Measurements from ENCODE around the gene KNDC1.
"Not testable (repeated sequence)": the region's sequence is repeated elsewhere in the genome, so short reads cannot be mapped to it uniquely, and the experiment has no call there.

The KNDC1 gene

GRCh38 chr10:133141144-133141957 lies 18.7 kb upstream of the KNDC1 start:
- no peak for DNase-seq

GRCh38 chr10:133141958-133142340 lies 18.1 kb upstream of the KNDC1 start:
- DNase-seq: no peak

DNA sequence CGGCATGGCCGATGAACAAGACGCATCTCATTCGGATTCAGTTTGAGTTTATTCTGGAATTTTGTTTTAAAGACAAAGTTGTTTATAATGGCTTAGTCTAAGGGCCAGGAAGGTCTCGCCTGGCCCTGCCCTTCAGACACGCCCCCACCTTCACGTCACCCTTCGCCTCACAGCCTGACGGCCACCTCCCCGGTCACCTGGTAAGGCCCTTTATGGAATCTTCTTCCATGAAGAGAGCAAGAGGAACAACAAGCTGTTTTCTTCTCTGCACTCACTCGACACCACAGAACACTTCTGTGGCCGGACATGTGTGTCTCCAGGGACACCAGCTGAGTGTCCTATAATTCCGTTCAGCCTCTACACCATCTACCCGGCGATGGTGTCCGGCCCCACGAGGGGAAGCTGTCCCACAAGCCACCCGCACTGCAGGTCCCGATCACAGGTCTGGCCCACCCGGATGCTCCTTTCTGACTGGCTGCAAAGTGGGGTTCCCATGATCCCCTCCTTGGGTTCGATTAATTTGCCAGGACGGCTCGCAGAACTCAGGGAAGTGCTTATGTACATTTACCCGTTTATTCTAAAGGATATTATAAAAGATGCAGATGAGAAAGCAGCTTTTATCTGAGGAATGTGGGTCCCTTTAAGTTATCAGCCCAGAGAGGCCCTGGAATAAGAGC lies 17.4 kb upstream of the KNDC1 start:
- no peak for DNase-seq

DNA sequence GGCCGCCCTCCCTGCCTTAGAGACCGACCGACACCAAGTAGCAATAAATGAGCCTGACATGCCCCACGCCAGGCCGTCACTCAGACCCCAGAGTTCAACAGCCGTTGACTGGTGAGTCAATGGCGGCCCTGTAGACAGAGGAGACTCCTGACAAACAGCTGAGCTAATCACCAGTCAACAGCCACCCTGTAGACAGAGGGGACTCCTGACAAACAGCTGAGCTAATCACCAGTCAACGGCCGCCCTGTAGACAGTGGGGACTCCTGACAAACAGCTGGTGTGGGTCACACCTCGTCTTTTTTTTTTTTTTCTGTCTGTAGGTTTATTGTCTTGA lies 16.9 kb upstream of the KNDC1 start:
- no peak for DNase-seq

- DNase-seq: no peak
Observed at GRCh38 chr10:133143546-133143945, 16.5 kb upstream of the KNDC1 start.

DNA sequence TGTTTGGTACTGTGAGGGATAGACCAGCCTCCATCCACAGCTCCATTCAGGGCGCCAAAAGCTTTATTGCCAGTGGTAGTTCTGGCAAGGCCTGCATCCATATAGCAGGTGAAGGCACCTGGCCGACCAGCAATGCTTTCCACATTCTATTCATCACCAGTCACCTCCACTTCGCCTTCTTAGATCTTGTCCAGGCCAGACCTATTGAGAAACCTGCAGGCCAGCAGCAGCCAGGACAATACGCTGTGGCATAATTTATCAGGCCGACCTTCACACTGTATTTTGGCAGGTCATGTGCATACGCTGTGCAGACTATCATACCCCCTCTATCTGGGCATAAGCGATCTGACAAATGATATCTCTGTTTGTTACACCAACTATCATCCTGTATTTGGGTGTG lies 15.2 kb upstream of the KNDC1 start:
- no peak for DNase-seq

- DNase-seq: no peak
Observed at GRCh38 chr10:133150226-133150625, 9.8 kb upstream of the KNDC1 start.

- DNase-seq: no peak
Observed at GRCh38 chr10:133150656-133151055, 9.4 kb upstream of the KNDC1 start.

DNA sequence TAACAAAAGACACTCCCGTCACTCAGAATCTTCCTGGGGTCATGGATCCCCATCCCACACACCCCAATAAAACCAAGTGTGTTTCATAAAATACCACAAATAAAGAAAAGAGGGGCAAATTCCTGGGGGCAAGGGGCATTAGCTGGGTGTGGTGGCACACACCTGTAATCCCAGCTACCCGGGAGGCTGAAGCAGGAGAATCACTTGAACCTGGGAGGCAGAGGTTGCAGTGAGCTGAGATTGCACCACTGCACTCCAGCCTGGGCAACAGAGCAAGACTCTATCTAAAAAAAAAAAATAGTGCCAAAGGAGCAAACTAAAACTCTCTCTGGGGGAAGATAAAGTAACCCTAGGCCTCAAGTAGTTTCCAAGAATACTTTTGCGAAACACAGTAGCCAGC lies 8.9 kb upstream of the KNDC1 start:
- not testable (repeated sequence) for DNase-seq

DNA sequence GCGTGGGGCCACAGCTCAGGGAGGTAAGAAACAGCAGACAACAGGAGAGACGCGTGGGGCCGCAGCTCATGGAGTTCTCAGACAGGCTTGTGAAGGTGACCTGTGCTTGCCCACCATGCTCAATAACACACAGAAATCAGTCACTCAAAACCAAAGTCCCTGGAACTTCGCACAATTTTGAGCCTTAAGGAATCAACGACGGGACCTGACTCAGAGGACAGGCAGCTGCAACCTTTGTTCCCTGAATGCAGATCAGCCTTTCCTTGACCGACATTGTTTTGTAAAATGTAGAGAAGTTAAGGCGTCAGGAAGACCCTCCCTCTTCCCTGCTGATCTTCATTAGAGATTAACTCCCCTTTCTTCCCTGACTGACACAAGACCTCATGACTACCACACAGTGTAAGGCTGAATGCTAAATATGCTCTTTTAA lies 8.5 kb upstream of the KNDC1 start:
- no peak for DNase-seq

- DNase-seq: no peak
Observed at GRCh38 chr10:133154411-133154810, 5.6 kb upstream of the KNDC1 start.

- DNase-seq: no peak
Observed at GRCh38 chr10:133154996-133155778, 4.8 kb upstream of the KNDC1 start.

- DNase-seq: no peak
Observed at GRCh38 chr10:133156674-133157579, 3.1 kb upstream of the KNDC1 start.

- DNase-seq: no peak
Observed at GRCh38 chr10:133157662-133158436, 2.2 kb upstream of the KNDC1 start.

DNA sequence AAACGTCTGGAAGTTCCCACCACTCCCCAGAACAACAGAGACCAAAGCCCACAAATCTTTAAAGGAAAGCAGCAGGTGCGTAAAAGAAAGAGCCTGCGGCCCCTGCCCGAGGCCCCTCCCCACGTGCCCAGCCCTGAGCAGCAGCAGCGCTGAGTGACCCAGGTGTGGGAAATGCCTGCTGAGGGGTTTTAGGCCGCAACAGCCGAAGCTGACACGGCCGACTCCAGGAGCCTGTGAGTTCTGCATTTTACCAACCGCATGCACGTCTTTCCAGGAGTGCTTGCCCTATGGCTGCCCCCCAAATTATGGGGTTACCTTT lies 1.6 kb upstream of the KNDC1 start:
- no peak for DNase-seq

DNA sequence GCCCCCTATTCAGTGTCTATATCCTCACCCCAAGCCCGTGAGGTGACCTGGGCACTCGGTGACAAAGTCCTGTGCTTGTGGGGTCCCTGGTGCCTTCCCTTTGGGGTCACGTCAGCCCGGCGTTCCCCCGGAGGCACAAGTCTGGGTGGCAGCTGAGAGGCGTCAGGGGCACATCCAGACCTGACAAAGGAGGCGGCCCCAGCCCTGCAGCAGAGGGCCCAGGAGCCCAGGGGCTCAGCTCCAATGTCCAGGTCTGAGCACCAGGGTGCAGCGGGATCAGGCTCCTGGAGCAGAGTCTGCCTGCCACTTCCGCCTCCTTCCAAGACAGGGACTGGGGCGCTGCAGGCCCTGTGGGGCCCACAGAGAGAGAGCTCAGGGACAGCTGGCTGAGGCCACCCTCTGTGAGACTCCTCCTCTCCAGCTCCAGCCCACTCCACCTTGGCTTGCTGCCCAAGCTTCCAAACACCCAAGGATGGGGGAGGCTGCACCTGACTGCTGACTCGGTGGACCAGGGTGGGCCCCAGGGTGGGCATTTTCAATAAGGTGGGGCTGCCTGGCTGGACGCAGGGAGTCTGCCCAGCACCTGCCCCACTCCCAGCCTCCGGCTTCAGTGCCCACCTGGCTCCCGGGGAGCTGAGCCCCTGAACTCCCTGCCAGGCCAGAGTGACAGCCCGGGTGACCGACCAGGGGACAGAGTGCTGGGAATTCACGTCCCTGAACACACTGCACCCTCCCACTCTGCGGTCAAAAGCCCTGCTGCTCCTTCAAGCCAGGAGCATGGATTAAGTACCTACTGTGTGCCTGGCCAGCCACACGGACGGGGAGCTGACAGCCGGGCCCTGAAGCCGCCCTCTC lies 1.0 kb upstream of the KNDC1 start:
- DNase-seq: no peak

DNA sequence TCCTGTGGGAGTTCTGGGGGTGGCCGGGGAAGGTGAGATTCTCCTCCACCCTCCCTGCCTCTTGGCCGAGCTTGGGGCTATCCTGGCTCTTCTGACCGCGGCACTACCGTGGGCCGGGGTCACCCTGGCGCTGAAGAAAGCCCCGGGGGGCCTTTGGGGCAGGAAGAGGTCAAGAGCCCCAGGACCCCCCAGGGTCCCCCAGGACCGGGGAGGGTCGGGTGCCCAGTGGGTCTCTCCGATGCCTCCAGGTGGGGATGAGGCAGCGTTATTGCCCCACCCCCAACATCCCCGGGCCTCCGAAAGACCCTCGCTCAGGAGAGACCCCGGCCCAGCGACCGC lies 439 bp upstream of the KNDC1 start:
- no peak for DNase-seq

- no peak for DNase-seq
Observed at GRCh38 chr10:133160826-133161471, 930 bp downstream of the KNDC1 start.

DNA sequence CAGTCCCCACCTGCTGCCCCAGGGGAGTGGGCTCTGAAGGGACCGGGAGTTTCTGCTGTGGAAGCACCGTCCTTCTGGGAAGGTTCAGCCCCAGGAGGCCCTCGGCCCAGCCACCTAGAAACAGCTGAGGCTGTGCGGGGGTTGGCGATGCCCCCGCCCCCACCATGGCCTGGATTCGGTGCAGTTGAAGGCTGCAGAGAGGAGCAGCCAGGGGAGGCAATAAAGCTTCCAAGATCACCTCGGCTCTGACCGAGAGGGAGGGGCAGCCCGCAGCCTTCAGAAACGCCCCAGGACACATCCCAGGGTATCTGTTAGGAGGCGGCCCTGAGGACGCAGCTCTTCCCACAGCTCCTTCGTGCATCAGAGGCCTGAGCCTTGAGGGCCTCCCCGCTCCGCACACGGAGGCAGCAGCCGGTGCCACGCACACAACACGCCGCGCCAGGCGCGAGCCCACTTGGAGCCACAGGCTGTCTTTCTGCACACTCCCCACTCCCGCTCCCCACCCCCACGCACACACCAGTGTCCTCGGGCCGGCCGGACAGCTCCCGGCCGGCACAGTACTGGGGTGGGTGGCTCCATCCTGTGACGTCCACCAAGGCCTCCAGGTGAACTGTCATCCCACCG lies 1.6 kb downstream of the KNDC1 start:
- DNase-seq: no peak

GRCh38 chr10:133162178-133162909 lies 2.3 kb downstream of the KNDC1 start:
- no peak for DNase-seq

Data from suppressor macrophage treated with lipopolysaccharide for 4 hours (primary cell).